Fibroblast of lung (primary cell): ENCODE results near the gene HUNK. TPM values are rescaled to one million over a fixed set of nuclear protein-coding genes. Genes with fewer than 3 reads are reported as not detected.

Experiments used
- DNase-seq, 2 donors: peaks; one replicate each; pipeline versions ENCODE4 v3.0.0 to v3.0.0-alpha.2; 2010; ENCODE audit warnings: low read depth in 2 of 2
- H2AFZ ChIP-seq: 2 replicates; pipeline ENCODE4 v1.5.1; 2012; ENCODE audit warnings: low read length, control low read depth, inconsistent platforms
- H3K27ac ChIP-seq: 2 replicates; pipeline ENCODE4 v1.5.1; 2011; ENCODE audit warnings: low read length, control low read depth; ENCODE audit not compliant: insufficient read depth
- H3K27me3 ChIP-seq: 2 replicates; pipeline ENCODE4 v1.5.1; 2011; ENCODE audit warnings: mild to moderate bottlenecking, low read length; ENCODE audit not compliant: control insufficient read depth, insufficient read depth
- H3K36me3 ChIP-seq: 2 replicates; pipeline ENCODE4 v1.5.1; 2011; ENCODE audit warnings: low read length; ENCODE audit not compliant: control insufficient read depth, insufficient read depth
- H3K4me1 ChIP-seq: 2 replicates; pipeline ENCODE4 v1.5.1; 2011; ENCODE audit warnings: low read length; ENCODE audit not compliant: control insufficient read depth, insufficient read depth; ENCODE audit errors: extremely low read depth
- H3K4me2 ChIP-seq: 2 replicates; pipeline ENCODE4 v1.5.1; 2011; ENCODE audit warnings: low read length, control low read depth; ENCODE audit not compliant: insufficient read depth; ENCODE audit errors: extremely low read depth
- H3K4me3 ChIP-seq, 4 experiments: fragments of 200-600 bp in 1 of 4; sonication (generic) in 1 of 4; replicated peaks in 1 of 4; 2 replicates each; pipeline ENCODE4 v1.5.1; 2011 to 2016; ENCODE audit warnings: low read length in 4 of 4, low read depth in 3 of 4, mild to moderate bottlenecking in 3 of 4, control low read depth in 2 of 4, inconsistent platforms in 1 of 4, mixed read lengths in 1 of 4; ENCODE audit not compliant: insufficient read depth in 1 of 4; ENCODE audit errors: control extremely low read depth in 1 of 4
- H3K79me2 ChIP-seq: 2 replicates; pipeline ENCODE4 v1.5.1; 2012; ENCODE audit warnings: mild to moderate bottlenecking, low read length, inconsistent platforms; ENCODE audit not compliant: control insufficient read depth, insufficient read depth
- H3K9ac ChIP-seq: 2 replicates; pipeline ENCODE4 v1.5.1; 2011; ENCODE audit warnings: mild to moderate bottlenecking, low read length, control low read depth; ENCODE audit not compliant: insufficient read depth
- H3K9me3 ChIP-seq: 2 replicates; pipeline ENCODE4 v1.5.1; 2012; ENCODE audit warnings: low read depth, low read length; ENCODE audit not compliant: control insufficient read depth, insufficient read depth
- H4K20me1 ChIP-seq: 2 replicates; pipeline ENCODE4 v1.5.1; 2011; ENCODE audit warnings: low read length; ENCODE audit not compliant: control insufficient read depth, insufficient read depth; ENCODE audit errors: extremely low read depth
- CTCF ChIP-seq, 2 donors: IDR thresholded peaks in 1 of 2; conservative IDR thresholded peaks in 1 of 2; 1 replicate in 1 of 2; 2 replicates in 1 of 2; pipeline ENCODE4 v1.5.1; 2011 to 2012; ENCODE audit warnings: low read length in 2 of 2, control low read depth in 1 of 2, inconsistent platforms in 1 of 2, low read depth in 1 of 2, mild to moderate bottlenecking in 1 of 2
- EZH2 ChIP-seq: IDR thresholded peaks from 2 replicates; pipeline ENCODE4 v1.5.1; 2012; ENCODE audit warnings: low read length, control low read depth, mild to moderate bottlenecking; ENCODE audit errors: missing control alignments
- polyA plus RNA-seq, 2 donors: library from polyadenylated mRNA; depleted of rRNA in 1 of 2; stranded (reverse) in 1 of 2; unstranded in 1 of 2; fragments of >200 nt; gene quantifications; 2 replicates each; pipeline ENCODE4 v1.2.1, GENCODE V29; 2011 to 2012; ENCODE audit warnings: missing spikeins in 1 of 2
- total RNA-seq: library from RNA; depleted of rRNA; stranded (reverse); fragments of >200 nt; gene quantifications from 2 replicates; pipeline ENCODE4 v1.2.1, GENCODE V29; 2014

Gene HUNK
- total and polyA plus RNA-seq, 2 donors (not counting 1 experiment from before 2014, with no cell fraction given): 0.09 to 0.33 TPM

DNA sequence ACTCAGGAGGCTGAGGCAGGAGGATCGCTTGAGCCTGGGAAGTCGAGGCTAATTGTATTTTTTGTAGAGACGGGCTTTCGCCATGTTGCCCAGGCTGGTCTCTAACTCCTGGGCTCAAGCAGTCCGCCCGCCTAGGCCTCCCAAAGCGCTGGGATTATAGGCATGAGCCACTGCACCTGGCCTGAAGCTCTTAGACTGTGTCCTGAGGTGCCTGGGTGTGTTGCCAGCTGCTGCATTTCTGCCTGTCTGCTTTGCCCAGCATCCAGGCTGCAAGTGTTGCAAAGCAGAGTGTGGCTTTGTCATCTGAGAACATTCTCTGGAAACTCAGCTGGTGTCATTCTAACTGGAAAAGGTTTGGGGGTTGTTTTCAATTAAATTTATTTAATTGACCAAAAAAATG is 105.0 kb downstream of the HUNK start:
- Histone ChIP-seq H3K9me3 (no peaks in the 10 kb centered on the region), H3K4me3 (no peak overlapping the region), H3K4me1 (no peaks in the 10 kb centered on the region), H2AFZ (no peak overlapping the region), H3K36me3 (no peaks in the 10 kb centered on the region), H3K4me2 (no peak overlapping the region), H3K27ac (no peak overlapping the region), H3K27me3 (no peaks in the 10 kb centered on the region), H3K9ac (no peak overlapping the region), H3K79me2 (no peaks in the 10 kb centered on the region), H4K20me1 (no peaks in the 10 kb centered on the region)
- no peak for TF ChIP-seq CTCF (conservative IDR thresholded peaks at IDR 0.05 in 1 of 2, IDR thresholded peaks at IDR 0.05 in 1 of 2; ENCODE audit: low read depth in 1 of 2, low read length in 2 of 2)
- no peak for TF ChIP-seq EZH2
- DNase-seq: no peak

GRCh38 chr21:31983120-31983519 is 110.3 kb downstream of the HUNK start:
- Histone ChIP-seq H3K4me3 (no peak overlapping the region), H2AFZ (no peak overlapping the region), H3K9me3 (no peaks in the 10 kb centered on the region), H3K9ac (no peak overlapping the region), H3K27me3 (no peaks in the 10 kb centered on the region), H3K79me2 (no peaks in the 10 kb centered on the region), H3K4me2 (no peak overlapping the region), H3K27ac (no peak overlapping the region), H3K36me3 (no peaks in the 10 kb centered on the region), H4K20me1 (no peaks in the 10 kb centered on the region), H3K4me1 (no peaks in the 10 kb centered on the region)
- DNase-seq: no peak
- no peak for TF ChIP-seq EZH2
- TF ChIP-seq CTCF (conservative IDR thresholded peaks at IDR 0.05 in 1 of 2, IDR thresholded peaks at IDR 0.05 in 1 of 2; ENCODE audit: low read depth in 1 of 2, low read length in 2 of 2): no peak

GRCh38 chr21:31983554-31983953 is 110.7 kb downstream of the HUNK start:
- H3K27ac ChIP-seq: no peak overlapping the region
- DNase-seq: no peak
- H3K4me2 ChIP-seq: no peak overlapping the region
- no peaks in the 10 kb centered on the region for H3K27me3 ChIP-seq
- no peaks in the 10 kb centered on the region for H3K9me3 ChIP-seq
- H3K79me2 ChIP-seq: no peaks in the 10 kb centered on the region
- no peak overlapping the region for H3K9ac ChIP-seq
- TF ChIP-seq CTCF (conservative IDR thresholded peaks at IDR 0.05 in 1 of 2, IDR thresholded peaks at IDR 0.05 in 1 of 2; ENCODE audit: low read depth in 1 of 2, low read length in 2 of 2) (no peak), EZH2 (no peak)
- H2AFZ ChIP-seq: no peak overlapping the region
- H3K4me3 ChIP-seq: no peak overlapping the region
- H3K4me1 ChIP-seq: no peaks in the 10 kb centered on the region
- H3K36me3 ChIP-seq: no peaks in the 10 kb centered on the region
- H4K20me1 ChIP-seq: no peaks in the 10 kb centered on the region
